Activated CD4-positive, CD25-positive, alpha-beta regulatory T cell treated with anti-CD3 and anti-CD28 coated beads, Interleukin-2, amount 50 U/mL, for 24 hours (primary cell): Measurements from ENCODE around the gene NKPD1.

Source experiments
- ATAC-seq, 2 donors: fragments of 150-1000 bp; cut with Tn5 transposase; one replicate each; pipeline ENCODE4 v1.10.0; 2021; ENCODE audit warnings: mild to moderate bottlenecking in 1 of 2, moderate library complexity in 1 of 2

The NKPD1 gene

DNA sequence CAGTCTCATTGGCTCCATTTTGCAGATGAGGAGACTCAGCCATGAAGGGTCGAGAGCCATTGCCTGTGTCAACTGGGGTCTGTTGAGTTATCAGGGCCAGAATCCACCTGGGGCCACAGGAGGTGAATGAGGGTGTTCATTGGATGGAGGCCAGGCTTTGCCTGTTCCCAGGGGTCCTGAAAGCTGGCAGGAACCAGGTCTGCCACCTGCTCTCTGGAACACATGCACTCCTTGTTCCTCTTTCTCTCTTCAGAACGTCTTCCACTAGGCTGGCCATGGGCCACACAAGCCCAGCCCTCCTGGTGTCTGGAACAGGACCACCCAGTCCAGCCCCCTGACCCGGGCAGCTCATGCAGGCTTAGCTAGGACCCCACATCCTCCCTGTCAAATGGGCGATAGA is 46.7 kb downstream of the NKPD1 start:
- no peak for ATAC-seq

- ATAC-seq: no peak
Observed at GRCh38 chr19:45113628-45114027, 47.2 kb downstream of the NKPD1 start.

- ATAC-seq: no peak
Observed at GRCh38 chr19:45112111-45112827, 48.5 kb downstream of the NKPD1 start.
